Measurements from ENCODE around the gene CRB2. TPM values are rescaled to one million over a fixed set of nuclear protein-coding genes. Genes with fewer than 3 reads are reported as not detected.
A peak's percentile ranks its signal among the peaks of the same experiment; 100 is the strongest.

Gene CRB2
- total RNA-seq, 1 donor from 2014 or later, result 0.65 TPM

GRCh38 chr9:123364241-123364824 is 8.3 kb downstream of the CRB2 start:
- DNase-seq (ENCODE audit: low read depth), result peak; percentile 88

- no peak for DNase-seq (ENCODE audit: low read depth)
Measured at GRCh38 chr9:123365287-123365880, 9.4 kb downstream of the CRB2 start.

DNA sequence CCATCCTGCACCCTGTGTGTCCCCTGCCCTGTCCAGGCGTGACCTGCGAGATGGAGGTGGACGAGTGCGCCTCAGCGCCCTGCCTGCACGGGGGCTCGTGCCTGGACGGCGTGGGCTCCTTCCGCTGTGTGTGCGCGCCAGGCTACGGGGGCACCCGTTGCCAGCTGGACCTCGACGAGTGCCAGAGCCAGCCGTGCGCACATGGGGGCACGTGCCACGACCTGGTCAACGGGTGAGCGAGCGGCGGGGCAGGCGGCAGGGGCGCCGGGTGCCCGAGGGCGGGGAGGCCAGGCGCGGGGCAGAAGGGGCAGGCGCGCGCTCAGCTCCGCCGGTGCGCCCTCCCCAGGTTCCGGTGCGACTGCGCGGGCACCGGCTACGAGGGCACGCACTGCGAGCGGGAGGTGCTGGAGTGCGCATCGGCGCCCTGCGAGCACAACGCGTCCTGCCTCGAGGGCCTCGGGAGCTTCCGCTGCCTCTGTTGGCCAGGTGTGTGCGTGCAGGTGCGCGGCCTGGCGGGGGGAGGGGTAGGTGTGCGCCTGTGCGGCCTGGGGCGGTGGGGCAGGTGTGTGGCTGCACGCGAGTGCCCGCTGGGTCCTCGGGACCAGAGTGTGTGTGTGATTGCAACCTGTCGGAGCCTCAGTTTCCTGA is 10.0 kb downstream of the CRB2 start:
- DNase-seq (ENCODE audit: low read depth), result no peak

DNA sequence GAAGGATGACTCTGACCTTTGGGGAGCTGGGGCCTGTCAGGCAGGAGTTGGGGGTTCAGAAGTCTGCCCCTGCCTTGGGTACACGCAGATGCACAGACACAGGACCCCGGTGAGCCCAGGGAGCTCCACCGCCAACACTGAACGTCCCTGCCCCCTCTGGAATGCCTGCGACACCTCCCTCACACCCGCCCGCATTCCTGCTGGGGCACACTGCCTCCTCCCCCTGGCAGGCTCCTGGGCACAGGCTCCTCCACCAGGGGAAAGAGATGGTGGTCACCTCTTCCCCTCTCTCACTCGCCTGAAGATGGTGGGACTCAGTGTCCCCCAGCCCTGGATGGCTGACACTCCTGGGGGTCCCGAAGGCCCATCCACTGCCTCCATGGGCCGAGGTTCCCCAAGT is 12.0 kb downstream of the CRB2 start:
- no peak for DNase-seq (ENCODE audit: low read depth)

GRCh38 chr9:123368536-123369153 is 12.6 kb downstream of the CRB2 start:
- no peak for DNase-seq (ENCODE audit: low read depth)

DNA sequence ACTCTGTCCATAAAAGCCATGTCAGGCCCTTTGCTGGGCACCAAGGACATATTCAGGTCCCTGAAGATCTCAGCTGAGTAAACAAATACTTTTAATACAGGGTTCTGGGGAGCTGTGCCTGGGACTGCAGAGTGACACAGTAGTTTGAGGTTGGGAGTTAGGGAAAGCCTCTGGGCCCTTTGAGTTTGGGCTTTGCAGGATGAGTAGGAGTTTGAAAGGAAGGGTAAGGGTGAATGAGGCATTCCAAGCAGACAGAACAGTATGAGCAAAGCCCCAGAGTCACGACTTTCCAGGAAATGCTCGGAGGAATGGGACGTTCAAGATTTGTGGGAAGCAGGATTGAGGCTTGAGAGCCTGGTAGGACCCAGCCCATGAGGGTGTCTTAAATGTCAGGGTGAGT is 13.3 kb downstream of the CRB2 start:
- no peak for DNase-seq (ENCODE audit: low read depth)

GRCh38 chr9:123370108-123370507 is 14.1 kb downstream of the CRB2 start:
- no peak for DNase-seq (ENCODE audit: low read depth)

DNA sequence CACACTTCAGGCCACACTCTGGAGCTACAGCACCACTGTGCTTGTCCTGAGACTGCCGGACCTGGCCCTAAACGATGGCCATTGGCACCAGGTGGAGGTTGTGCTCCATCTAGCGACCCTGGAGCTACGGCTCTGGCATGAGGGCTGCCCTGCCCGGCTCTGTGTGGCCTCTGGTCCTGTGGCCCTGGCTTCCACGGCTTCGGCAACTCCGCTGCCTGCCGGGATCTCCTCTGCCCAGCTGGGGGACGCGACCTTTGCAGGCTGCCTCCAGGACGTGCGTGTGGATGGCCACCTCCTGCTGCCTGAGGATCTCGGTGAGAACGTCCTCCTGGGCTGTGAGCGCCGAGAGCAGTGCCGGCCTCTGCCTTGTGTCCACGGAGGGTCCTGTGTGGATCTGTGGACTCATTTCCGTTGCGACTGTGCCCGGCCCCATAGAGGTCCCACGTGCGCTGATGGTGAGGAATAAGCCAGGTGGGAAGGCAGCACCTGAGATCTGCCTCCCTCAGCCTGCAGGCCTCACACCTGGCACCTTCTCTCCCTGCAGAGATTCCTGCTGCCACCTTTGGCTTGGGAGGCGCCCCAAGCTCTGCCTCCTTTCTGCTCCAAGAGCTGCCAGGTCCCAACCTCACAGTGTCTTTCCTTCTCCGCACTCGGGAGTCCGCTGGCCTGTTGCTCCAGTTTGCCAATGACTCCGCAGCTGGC is 14.7 kb downstream of the CRB2 start:
- no peak for DNase-seq (ENCODE audit: low read depth)

DNA sequence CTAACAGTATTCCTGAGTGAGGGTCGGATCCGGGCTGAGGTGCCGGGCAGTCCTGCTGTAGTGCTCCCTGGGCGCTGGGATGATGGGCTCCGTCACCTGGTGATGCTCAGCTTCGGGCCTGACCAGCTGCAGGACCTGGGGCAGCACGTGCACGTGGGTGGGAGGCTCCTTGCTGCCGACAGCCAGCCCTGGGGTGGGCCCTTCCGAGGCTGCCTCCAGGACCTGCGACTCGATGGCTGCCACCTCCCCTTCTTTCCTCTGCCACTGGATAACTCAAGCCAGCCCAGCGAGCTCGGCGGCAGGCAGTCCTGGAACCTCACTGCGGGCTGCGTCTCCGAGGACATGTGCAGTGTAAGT is 15.2 kb downstream of the CRB2 start:
- DNase-seq (ENCODE audit: low read depth), result no peak

DNA sequence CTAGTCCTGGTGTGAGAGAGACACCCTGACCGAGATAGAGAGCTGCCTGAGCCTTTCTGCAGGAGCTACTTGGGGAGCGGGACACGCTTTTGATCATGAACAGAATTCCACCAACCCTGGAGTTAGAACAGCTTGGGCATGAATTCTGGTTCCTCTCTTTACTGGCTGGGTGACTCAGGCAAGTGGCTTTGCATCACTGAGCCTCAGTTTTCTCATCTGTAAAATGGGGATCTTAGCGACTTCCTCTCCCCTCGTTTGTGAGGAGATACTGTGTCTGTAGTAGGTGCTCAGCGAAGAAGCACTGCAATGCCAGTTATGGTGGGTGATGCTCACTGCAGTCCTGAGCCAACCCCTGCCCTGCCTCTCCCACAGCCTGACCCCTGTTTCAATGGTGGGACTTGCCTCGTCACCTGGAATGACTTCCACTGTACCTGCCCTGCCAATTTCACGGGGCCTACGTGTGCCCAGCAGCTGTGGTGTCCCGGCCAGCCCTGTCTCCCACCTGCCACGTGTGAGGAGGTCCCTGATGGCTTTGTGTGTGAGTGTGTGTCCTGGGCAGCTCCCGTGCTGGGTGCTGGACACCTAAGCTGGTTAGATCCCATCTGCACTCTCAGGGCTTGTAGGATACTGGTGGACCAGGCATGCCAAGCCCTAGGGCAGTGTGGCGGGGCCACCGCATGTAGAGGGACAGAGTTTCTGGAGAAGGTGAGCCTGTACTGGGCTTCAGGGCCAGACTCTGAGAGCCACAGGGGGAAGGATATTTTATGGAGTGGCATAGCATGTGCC is 16.0 kb downstream of the CRB2 start:
- DNase-seq (ENCODE audit: low read depth), result no peak

DNA sequence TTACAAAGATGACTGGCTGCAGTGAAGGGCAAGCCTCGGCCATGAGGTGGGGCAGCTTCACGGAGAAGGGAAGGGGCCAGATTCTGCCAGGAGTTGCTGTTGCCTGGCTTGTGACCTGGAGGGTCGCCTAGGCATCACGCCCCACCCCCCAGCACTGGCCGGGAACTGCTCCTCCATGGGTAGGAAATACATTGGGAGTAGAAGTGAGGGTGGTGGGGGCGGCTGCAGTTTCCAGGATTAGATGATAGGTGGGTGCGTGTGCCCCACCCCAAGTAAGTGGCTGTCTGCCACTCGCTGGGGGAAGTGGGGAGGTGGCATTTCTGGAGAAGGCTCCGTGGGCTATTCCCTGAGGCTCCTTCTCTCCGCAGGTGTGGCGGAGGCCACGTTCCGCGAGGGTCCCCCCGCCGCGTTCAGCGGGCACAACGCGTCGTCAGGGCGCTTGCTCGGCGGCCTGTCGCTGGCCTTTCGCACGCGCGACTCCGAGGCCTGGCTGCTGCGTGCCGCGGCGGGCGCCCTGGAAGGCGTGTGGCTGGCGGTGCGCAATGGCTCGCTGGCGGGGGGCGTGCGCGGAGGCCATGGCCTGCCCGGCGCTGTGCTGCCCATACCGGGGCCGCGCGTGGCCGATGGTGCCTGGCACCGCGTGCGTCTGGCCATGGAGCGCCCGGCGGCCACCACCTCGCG is 16.9 kb downstream of the CRB2 start:
- DNase-seq (ENCODE audit: low read depth), result no peak

DNA sequence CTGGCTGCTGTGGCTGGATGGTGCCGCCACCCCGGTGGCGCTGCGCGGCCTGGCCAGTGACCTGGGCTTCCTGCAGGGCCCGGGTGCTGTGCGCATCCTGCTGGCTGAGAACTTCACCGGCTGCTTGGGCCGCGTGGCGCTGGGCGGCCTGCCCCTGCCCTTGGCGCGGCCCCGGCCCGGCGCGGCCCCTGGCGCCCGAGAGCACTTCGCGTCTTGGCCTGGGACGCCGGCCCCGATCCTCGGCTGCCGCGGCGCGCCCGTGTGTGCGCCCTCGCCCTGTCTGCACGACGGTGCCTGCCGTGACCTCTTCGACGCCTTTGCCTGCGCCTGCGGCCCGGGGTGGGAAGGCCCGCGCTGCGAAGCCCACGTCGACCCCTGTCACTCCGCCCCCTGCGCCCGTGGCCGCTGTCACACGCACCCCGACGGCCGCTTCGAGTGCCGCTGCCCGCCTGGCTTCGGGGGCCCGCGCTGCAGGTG is 17.5 kb downstream of the CRB2 start:
- DNase-seq (ENCODE audit: low read depth), result no peak

DNA sequence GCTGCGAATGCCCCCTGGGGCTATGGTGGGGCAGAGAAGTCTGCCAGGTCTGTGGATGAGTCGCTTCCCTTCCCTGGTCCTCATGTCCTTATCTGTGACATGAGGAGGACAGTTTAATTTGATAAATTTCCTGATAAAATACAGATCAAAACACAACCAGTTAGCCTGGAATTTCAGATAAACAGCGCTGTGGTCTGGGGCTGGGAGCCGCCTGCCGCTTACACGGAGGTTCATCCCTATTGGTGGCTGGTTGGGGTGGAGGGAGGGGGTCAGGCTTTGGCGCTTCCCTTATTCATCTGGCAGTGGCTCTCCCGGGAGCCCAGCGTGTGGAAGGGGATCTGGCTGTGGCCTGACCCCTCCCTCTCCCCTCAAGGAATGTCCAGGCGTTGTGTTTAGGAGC is 17.9 kb downstream of the CRB2 start:
- no peak for DNase-seq (ENCODE audit: low read depth)

- peak; percentile 78 for DNase-seq (ENCODE audit: low read depth)
Measured at GRCh38 chr9:123375469-123376132, 19.6 kb downstream of the CRB2 start.

GRCh38 chr9:123376218-123377071 is 20.4 kb downstream of the CRB2 start:
- DNase-seq (ENCODE audit: low read depth), result no peak

GRCh38 chr9:123377211-123377971 is 21.4 kb downstream of the CRB2 start:
- peak; percentile 45 for DNase-seq (ENCODE audit: low read depth)

GRCh38 chr9:123378025-123378424 is 22.0 kb downstream of the CRB2 start:
- peak; percentile 31 for DNase-seq (ENCODE audit: low read depth)

- no peak for DNase-seq (ENCODE audit: low read depth)
Measured at GRCh38 chr9:123378956-123379660, 23.1 kb downstream of the CRB2 start.
